Measurements from ENCODE around the gene SUMO3.

DNA sequence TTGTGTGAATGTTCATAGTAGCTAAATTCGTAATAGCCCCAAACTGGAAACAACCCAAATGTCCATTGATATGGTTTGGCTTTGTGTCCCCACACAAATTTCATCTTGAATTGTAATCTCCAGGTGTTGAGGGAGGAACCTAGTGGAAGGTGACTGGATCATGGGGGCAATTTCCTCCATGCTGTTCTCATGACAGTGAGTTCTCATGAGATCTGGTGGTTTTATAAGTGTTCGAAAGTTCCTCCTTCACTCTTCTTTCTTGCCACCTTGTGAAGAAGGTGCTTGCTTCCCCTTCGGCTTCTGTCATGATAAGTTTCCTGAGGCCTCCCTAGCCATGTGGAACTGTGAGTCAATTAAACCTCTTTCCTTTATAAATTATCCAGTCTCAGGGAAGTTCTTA lies 27.5 kb downstream of the SUMO3 start:
- TF ChIP-seq EP300 (IDR thresholded peaks at IDR 0.05; ENCODE audit: low read depth) (no peak), POLR2A (IDR thresholded peaks at IDR 0.05) (no peak)
- TF ChIP-seq, protein P1, sequence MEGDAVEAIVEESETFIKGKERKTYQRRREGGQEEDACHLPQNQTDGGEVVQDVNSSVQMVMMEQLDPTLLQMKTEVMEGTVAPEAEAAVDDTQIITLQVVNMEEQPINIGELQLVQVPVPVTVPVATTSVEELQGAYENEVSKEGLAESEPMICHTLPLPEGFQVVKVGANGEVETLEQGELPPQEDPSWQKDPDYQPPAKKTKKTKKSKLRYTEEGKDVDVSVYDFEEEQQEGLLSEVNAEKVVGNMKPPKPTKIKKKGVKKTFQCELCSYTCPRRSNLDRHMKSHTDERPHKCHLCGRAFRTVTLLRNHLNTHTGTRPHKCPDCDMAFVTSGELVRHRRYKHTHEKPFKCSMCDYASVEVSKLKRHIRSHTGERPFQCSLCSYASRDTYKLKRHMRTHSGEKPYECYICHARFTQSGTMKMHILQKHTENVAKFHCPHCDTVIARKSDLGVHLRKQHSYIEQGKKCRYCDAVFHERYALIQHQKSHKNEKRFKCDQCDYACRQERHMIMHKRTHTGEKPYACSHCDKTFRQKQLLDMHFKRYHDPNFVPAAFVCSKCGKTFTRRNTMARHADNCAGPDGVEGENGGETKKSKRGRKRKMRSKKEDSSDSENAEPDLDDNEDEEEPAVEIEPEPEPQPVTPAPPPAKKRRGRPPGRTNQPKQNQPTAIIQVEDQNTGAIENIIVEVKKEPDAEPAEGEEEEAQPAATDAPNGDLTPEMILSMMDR (IDR thresholded peaks at IDR 0.05): no peak
